ENCODE results near the gene TRPM8.
"Not testable (repeated sequence)": the region's sequence is repeated elsewhere in the genome, so short reads cannot be mapped to it uniquely, and the experiment has no call there.

TRPM8 gene

GRCh38 chr2:233938676-233939370, 21.6 kb downstream of the TRPM8 start:
- no peak for DNase-seq

- no peak for DNase-seq
Observed at GRCh38 chr2:233940376-233941276, 23.5 kb downstream of the TRPM8 start.

- DNase-seq: no peak
Observed at GRCh38 chr2:233942731-233943130, 25.6 kb downstream of the TRPM8 start.

GRCh38 chr2:233944269-233944668, 27.1 kb downstream of the TRPM8 start:
- DNase-seq: no peak

GRCh38 chr2:233944722-233945121, 27.5 kb downstream of the TRPM8 start:
- no peak for DNase-seq

GRCh38 chr2:233945146-233945545, 28.0 kb downstream of the TRPM8 start:
- DNase-seq: no peak

GRCh38 chr2:233950078-233950825, 33.1 kb downstream of the TRPM8 start:
- DNase-seq: no peak

GRCh38 chr2:233952335-233952734, 35.2 kb downstream of the TRPM8 start:
- no peak for DNase-seq

- DNase-seq: no peak
Observed at GRCh38 chr2:233953087-233953801, 36.1 kb downstream of the TRPM8 start.

GRCh38 chr2:233960203-233960602, 43.0 kb downstream of the TRPM8 start:
- DNase-seq: no peak

- no peak for DNase-seq
Observed at GRCh38 chr2:233961905-233962304, 44.7 kb downstream of the TRPM8 start.

- DNase-seq: no peak
Observed at GRCh38 chr2:233964581-233964980, 47.4 kb downstream of the TRPM8 start.

GRCh38 chr2:233965032-233965603, 47.9 kb downstream of the TRPM8 start:
- DNase-seq: no peak

- DNase-seq: not testable (repeated sequence)
Observed at GRCh38 chr2:233965646-233966045, 48.5 kb downstream of the TRPM8 start.

GRCh38 chr2:233966388-233966787, 49.2 kb downstream of the TRPM8 start:
- no peak for DNase-seq

- no peak for DNase-seq
Observed at GRCh38 chr2:233967164-233967563, 50.0 kb downstream of the TRPM8 start.

GRCh38 chr2:233968556-233968955, 51.4 kb downstream of the TRPM8 start:
- no peak for DNase-seq

GRCh38 chr2:233972460-233972859, 55.3 kb downstream of the TRPM8 start:
- not testable (repeated sequence) for DNase-seq

- no peak for DNase-seq
Observed at GRCh38 chr2:233972941-233973575, 55.9 kb downstream of the TRPM8 start.

GRCh38 chr2:233973786-233974185, 56.6 kb downstream of the TRPM8 start:
- no peak for DNase-seq

- DNase-seq: peak; percentile 59
Observed at GRCh38 chr2:233974530-233975071, 57.4 kb downstream of the TRPM8 start.

- DNase-seq: no peak
Observed at GRCh38 chr2:233976087-233976486, 58.9 kb downstream of the TRPM8 start.

All from activated CD4-positive, alpha-beta T cell treated with anti-CD3 and anti-CD28 coated beads, Interleukin-2, Interleukin-6, amounts not matched to agents 100 ng/mL and 50 ng/mL, durations not matched to agents 16 hours and 8 hours (primary cell).